GM12874 (cell line): ENCODE results near the gene BTRC.

ENCODE experiments used
- CTCF ChIP-seq: IDR thresholded peaks from 2 replicates; pipeline ENCODE4 v1.5.1; 2011; ENCODE audit warnings: low read depth, mild to moderate bottlenecking, control low read depth, low read length, moderate library complexity; ENCODE audit not compliant: insufficient read depth

Gene BTRC

DNA sequence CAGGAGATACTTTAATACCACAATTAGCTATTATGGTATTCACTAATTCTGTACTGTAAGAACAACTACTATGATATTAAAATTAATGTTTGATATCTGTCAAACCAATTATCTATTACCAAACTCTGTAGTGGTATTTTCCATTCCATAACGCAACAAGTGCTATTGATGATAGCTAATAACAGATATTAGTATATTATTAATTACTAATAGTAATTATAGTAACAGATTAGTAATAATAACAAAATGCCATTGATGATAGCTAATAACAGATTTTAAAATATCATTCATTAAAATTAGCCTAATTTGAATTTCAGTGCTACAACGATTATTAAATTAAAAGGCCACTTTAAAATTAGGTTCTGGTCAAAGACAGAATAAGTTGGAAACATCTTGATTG lies 93.5 kb downstream of the BTRC start:
- TF ChIP-seq CTCF: no peak

DNA sequence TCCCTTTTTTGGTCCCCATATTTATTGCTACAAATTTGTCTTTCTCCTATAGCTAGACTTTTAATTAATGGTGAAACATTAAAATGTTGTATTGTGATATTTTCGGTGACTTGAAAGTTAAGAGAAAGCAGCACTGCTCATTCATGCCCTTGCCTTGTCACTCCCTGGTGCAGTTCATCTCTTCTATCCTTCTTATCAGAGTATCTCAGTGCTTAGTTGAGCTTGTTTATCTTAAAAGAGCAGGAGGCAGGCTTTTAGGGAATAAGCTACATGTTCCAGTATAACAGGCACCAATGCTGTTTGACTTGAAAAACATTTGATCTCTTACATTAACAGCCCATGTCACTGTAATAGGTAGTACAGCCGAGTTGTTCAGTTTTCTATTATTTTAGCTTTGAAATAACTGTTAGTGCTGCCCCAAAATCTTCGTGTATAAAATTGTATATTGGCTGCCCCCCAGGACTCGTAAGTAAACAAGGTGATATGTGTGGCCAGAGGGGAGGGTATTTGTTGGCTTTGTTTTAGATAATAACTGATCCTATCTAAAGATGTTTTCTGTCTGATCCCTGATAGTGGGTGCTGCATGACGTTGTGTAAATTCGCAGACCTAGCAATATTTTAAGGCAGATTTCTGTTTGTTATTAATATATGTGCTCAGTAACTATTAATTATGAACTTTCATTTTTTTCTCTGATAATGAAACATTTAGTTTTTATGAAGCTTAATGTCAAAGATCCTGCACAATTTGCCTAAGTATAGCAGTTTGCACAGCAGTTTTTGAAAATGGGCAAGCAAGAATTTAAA lies 96.5 kb downstream of the BTRC start:
- no peak for TF ChIP-seq CTCF

DNA sequence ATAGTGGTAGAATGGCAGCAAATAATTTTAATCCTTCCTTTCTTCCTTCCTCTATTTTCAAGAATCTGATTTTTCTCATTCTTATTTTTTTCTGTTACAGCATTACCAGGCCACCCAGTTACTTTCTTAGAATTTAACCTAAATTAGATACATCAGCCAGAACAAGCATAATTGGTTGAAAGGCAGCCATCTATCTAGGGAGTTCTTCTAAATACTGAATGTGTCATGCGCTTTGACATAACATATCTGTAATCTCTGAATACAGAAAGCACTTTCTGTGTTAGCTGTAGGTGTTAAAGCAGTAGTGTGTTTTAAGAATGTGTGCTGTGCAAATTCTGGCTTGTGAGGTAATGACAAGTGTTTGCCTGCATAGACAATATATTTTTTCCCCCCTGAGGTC lies 97.3 kb downstream of the BTRC start:
- TF ChIP-seq CTCF: no peak

GRCh38 chr10:101451667-101452069 lies 97.7 kb downstream of the BTRC start:
- no peak for TF ChIP-seq CTCF

GRCh38 chr10:101452176-101452575 lies 98.2 kb downstream of the BTRC start:
- no peak for TF ChIP-seq CTCF

- no peak for TF ChIP-seq CTCF
These were observed 98.6 kb downstream of the BTRC start for GRCh38 chr10:101452593-101452992.

- TF ChIP-seq CTCF: no peak
These were observed 99.4 kb downstream of the BTRC start for GRCh38 chr10:101453318-101453717.
